ENCODE results near the gene TMPRSS13. TPM values are rescaled to one million over a fixed set of nuclear protein-coding genes. Genes with fewer than 3 reads are reported as not detected.

The TMPRSS13 gene
- total RNA-seq, 5 donors from 2014 or later (not counting 1 experiment from before 2014, with no cell fraction given): 2.1 to 4.7 (median 3.7) TPM

GRCh38 chr11:117973503-117973860, 44.3 kb upstream of the TMPRSS13 start:
- DNase-seq (no peak), ATAC-seq (replicated peaks in 1 of 4) (no peak)
- WGBS (ENCODE audit: insufficient coverage): 94% methylated on average over 2 of the region's 4 CpGs
- Mint-ChIP-seq H3K27me3 (no peaks in the 10 kb centered on the region), H3K4me3 (peak overlapping the region in 2 of 3 donors; percentile 22 to 43), H3K4me1 (peaks cover 78 to 89% (median 86%) of the 10 kb centered on the region in 3 donors), H3K27ac (peak overlapping the region; percentile 63 to 81), H3K9me3 (no peaks in the 10 kb centered on the region), H3K36me3 (peaks cover 13% of the 10 kb centered on the region)
- Histone ChIP-seq H3K9me3 (no peaks in the 10 kb centered on the region), H3K4me1 (ENCODE audit: control insufficient read depth in 1 of 2, extremely low read depth in 1 of 2, insufficient read depth in 2 of 2, low read length in 2 of 2) (peaks cover 49 to 77% of the 10 kb centered on the region in 2 experiments), H3K4me3 (ENCODE audit: control insufficient read depth in 1 of 2, extremely low read depth in 1 of 2, low read length in 1 of 2) (no peak overlapping the region), H3K27ac (ENCODE audit: low read length) (no peak overlapping the region), H3K36me3 (ENCODE audit: control insufficient read depth in 2 of 2, extremely low read depth in 1 of 2, insufficient read depth in 1 of 2, low read length in 1 of 2) (no peaks in the 10 kb centered on the region), H3K27me3 (replicated peaks in 1 of 2; ENCODE audit: control insufficient read depth in 2 of 2, extremely low read depth in 1 of 2, insufficient read depth in 2 of 2, low read length in 1 of 2) (no peaks in the 10 kb centered on the region)
- ChIA-PET POLR2A (no interaction called here), CTCF (no interaction called here)

- no peaks in the 10 kb centered on the region for H3K9me3 ChIP-seq
- WGBS (ENCODE audit: insufficient coverage): 96% methylated on average over 4 of the region's 9 CpGs
- H3K27ac ChIP-seq (ENCODE audit: low read length): no peak overlapping the region
- CTCF ChIA-PET: interaction anchor here (0.6 to 0.7 kb wide), 2 partner anchors 150 to 252 kb away, joined by 3 to 4 read pairs; partner anchors contain the start of gene JAML (in 1 of the 2)
- H3K4me3 ChIP-seq (ENCODE audit: control insufficient read depth in 1 of 2, extremely low read depth in 1 of 2, low read length in 1 of 2): no peak overlapping the region
- peaks cover 10% of the 10 kb centered on the region for H3K36me3 Mint-ChIP-seq
- POLR2A ChIA-PET: no interaction called here
- no peaks in the 10 kb centered on the region for H3K36me3 ChIP-seq (ENCODE audit: control insufficient read depth in 2 of 2, extremely low read depth in 1 of 2, insufficient read depth in 1 of 2, low read length in 1 of 2)
- H3K9me3 Mint-ChIP-seq: no peaks in the 10 kb centered on the region
- H3K27me3 Mint-ChIP-seq: no peaks in the 10 kb centered on the region
- peak overlapping the region; percentile 63 to 81 for H3K27ac Mint-ChIP-seq
- DNase-seq (no peak), ATAC-seq (replicated peaks in 1 of 4) (no peak)
- peak overlapping the region in 2 of 3 donors; percentile 22 to 43 for H3K4me3 Mint-ChIP-seq
- no peaks in the 10 kb centered on the region for H3K27me3 ChIP-seq (replicated peaks in 1 of 2; ENCODE audit: control insufficient read depth in 2 of 2, extremely low read depth in 1 of 2, insufficient read depth in 2 of 2, low read length in 1 of 2)
- H3K4me1 Mint-ChIP-seq: peaks cover 79 to 89% (median 85%) of the 10 kb centered on the region in 3 donors
- peaks cover 49 to 75% of the 10 kb centered on the region in 2 experiments for H3K4me1 ChIP-seq (ENCODE audit: control insufficient read depth in 1 of 2, extremely low read depth in 1 of 2, insufficient read depth in 2 of 2, low read length in 2 of 2)
Observed at GRCh38 chr11:117972629-117973502, 43.7 kb upstream of the TMPRSS13 start.

- ChIA-PET POLR2A (no interaction called here), CTCF (interaction anchor here in 1 of 2 donors (0.6 kb wide), 1 partner anchor 253 kb away, joined by 4 read pairs; the partner anchor contains the start of gene JAML)
- no peaks in the 10 kb centered on the region for H3K36me3 ChIP-seq (ENCODE audit: control insufficient read depth in 2 of 2, extremely low read depth in 1 of 2, insufficient read depth in 1 of 2, low read length in 1 of 2)
- peaks cover 43 to 67% of the 10 kb centered on the region in 2 experiments for H3K4me1 ChIP-seq (ENCODE audit: control insufficient read depth in 1 of 2, extremely low read depth in 1 of 2, insufficient read depth in 2 of 2, low read length in 2 of 2)
- no peak for ATAC-seq (replicated peaks in 1 of 4)
- H3K4me3 ChIP-seq (ENCODE audit: control insufficient read depth in 1 of 2, extremely low read depth in 1 of 2, low read length in 1 of 2): no peak overlapping the region
- no peak overlapping the region for H3K27ac ChIP-seq (ENCODE audit: low read length)
- Mint-ChIP-seq H3K27ac (peak overlapping the region in 1 of 2 donors; percentile 23), H3K4me3 (peak overlapping the region in 1 of 3 donors; percentile 43), H3K36me3 (peaks cover 2% of the 10 kb centered on the region), H3K4me1 (peaks cover 74 to 82% (median 77%) of the 10 kb centered on the region in 3 donors), H3K27me3 (no peaks in the 10 kb centered on the region), H3K9me3 (no peaks in the 10 kb centered on the region)
- DNase-seq: no peak
- no peaks in the 10 kb centered on the region for H3K27me3 ChIP-seq (replicated peaks in 1 of 2; ENCODE audit: control insufficient read depth in 2 of 2, extremely low read depth in 1 of 2, insufficient read depth in 2 of 2, low read length in 1 of 2)
- WGBS (ENCODE audit: insufficient coverage): 100% methylated on average over 3 of the region's 10 CpGs
- H3K9me3 ChIP-seq: no peaks in the 10 kb centered on the region
Observed at GRCh38 chr11:117972044-117972443, 42.8 kb upstream of the TMPRSS13 start.

- peak overlapping the region; percentile 50 for H3K27ac ChIP-seq (ENCODE audit: low read length)
- Mint-ChIP-seq H3K9me3 (no peaks in the 10 kb centered on the region), H3K36me3 (no peaks in the 10 kb centered on the region), H3K27me3 (no peaks in the 10 kb centered on the region), H3K4me1 (peaks cover 61 to 68% (median 67%) of the 10 kb centered on the region in 3 donors), H3K4me3 (peak overlapping the region; percentile 22 to 50 (median 25)), H3K27ac (peak overlapping the region; percentile 76 to 78)
- peak overlapping the region in 1 of 2 donors; percentile 32 for H3K4me3 ChIP-seq (ENCODE audit: control insufficient read depth in 1 of 2, extremely low read depth in 1 of 2, low read length in 1 of 2)
- ChIA-PET CTCF (interaction anchor here (0.7 to 1.8 kb wide), 4 partner anchors 20 to 163 kb away, joined by 3 to 6 read pairs (median 4); no protein-coding TSS in a partner anchor), POLR2A (interaction anchor here in 1 of 2 donors (0.5 to 0.7 kb wide), 2 partner anchors 13 to 15 kb away, joined by 6 to 9 read pairs; no protein-coding TSS in a partner anchor)
- H3K4me1 ChIP-seq (ENCODE audit: control insufficient read depth in 1 of 2, extremely low read depth in 1 of 2, insufficient read depth in 2 of 2, low read length in 2 of 2): peaks cover 39 to 59% of the 10 kb centered on the region in 2 experiments
- no peaks in the 10 kb centered on the region for H3K27me3 ChIP-seq (replicated peaks in 1 of 2; ENCODE audit: control insufficient read depth in 2 of 2, extremely low read depth in 1 of 2, insufficient read depth in 2 of 2, low read length in 1 of 2)
- H3K9me3 ChIP-seq: no peaks in the 10 kb centered on the region
- ATAC-seq (replicated peaks in 1 of 4): peak; percentile 57 to 84 (median 76)
- no CpG with 5 or more reads among the region's 4 CpGs for WGBS (ENCODE audit: insufficient coverage)
- H3K36me3 ChIP-seq (ENCODE audit: control insufficient read depth in 2 of 2, extremely low read depth in 1 of 2, insufficient read depth in 1 of 2, low read length in 1 of 2): no peaks in the 10 kb centered on the region
- DNase-seq: peak in 3 of 35 experiments; percentile 17 to 65 (median 24)
Observed at GRCh38 chr11:117970400-117971024, 41.3 kb upstream of the TMPRSS13 start.

- no peaks in the 10 kb centered on the region for H3K36me3 ChIP-seq (ENCODE audit: control insufficient read depth in 2 of 2, extremely low read depth in 1 of 2, insufficient read depth in 1 of 2, low read length in 1 of 2)
- no peak overlapping the region for H3K27ac ChIP-seq (ENCODE audit: low read length)
- no peaks in the 10 kb centered on the region for H3K27me3 ChIP-seq (replicated peaks in 1 of 2; ENCODE audit: control insufficient read depth in 2 of 2, extremely low read depth in 1 of 2, insufficient read depth in 2 of 2, low read length in 1 of 2)
- no peaks in the 10 kb centered on the region for H3K9me3 ChIP-seq
- ChIA-PET CTCF (interaction anchor here in 1 of 2 donors (0.5 to 1.8 kb wide), 3 partner anchors 19 to 210 kb away, joined by 4 to 6 read pairs (median 4); no protein-coding TSS in a partner anchor), POLR2A (no interaction called here)
- Mint-ChIP-seq H3K27ac (peak overlapping the region; percentile 13 to 76), H3K27me3 (no peaks in the 10 kb centered on the region), H3K36me3 (no peaks in the 10 kb centered on the region), H3K4me3 (peak overlapping the region in 1 of 3 donors; percentile 50), H3K9me3 (no peaks in the 10 kb centered on the region), H3K4me1 (peaks cover 55 to 66% (median 59%) of the 10 kb centered on the region in 3 donors)
- no peak overlapping the region for H3K4me3 ChIP-seq (ENCODE audit: control insufficient read depth in 1 of 2, extremely low read depth in 1 of 2, low read length in 1 of 2)
- DNase-seq: peak in 1 of 35 experiments; percentile 34
- peak in 1 of 4 experiments; percentile 27 for ATAC-seq (replicated peaks in 1 of 4)
- 80% methylated on average over 3 of the region's 5 CpGs for whole genome bisulfite sequencing (ENCODE audit: insufficient coverage)
- H3K4me1 ChIP-seq (ENCODE audit: control insufficient read depth in 1 of 2, extremely low read depth in 1 of 2, insufficient read depth in 2 of 2, low read length in 2 of 2): peaks cover 39 to 53% of the 10 kb centered on the region in 2 experiments
Observed at GRCh38 chr11:117969160-117969991, 40.2 kb upstream of the TMPRSS13 start.
